ENCODE measurements around the gene STX8. TPM values are rescaled to one million over a fixed set of nuclear protein-coding genes. Genes with fewer than 3 reads are reported as not detected.

Gene STX8
- total RNA-seq, 4 donors from 2014 or later: 22.0 to 67.3 (median 46.5) TPM

- DNase-seq: no peak
- Histone ChIP-seq H3K27ac (peak overlapping the region in 1 of 2 donors; percentile 54), H3K9me3 (no peaks in the 10 kb centered on the region), H3K4me3 (no peak overlapping the region), H3K27me3 (no peaks in the 10 kb centered on the region), H3K4me1 (peaks cover 0 to 7% of the 10 kb centered on the region in 2 donors), H3K36me3 (no peaks in the 10 kb centered on the region)
- intact Hi-C loops (cut with DNase I; ENCODE audit: low total_unique reads): no loop called here
- TF ChIP-seq CTCF (IDR thresholded peaks at IDR 0.05): no peak
- TF ChIP-seq POLR2A (IDR thresholded peaks at IDR 0.05): no peak
Measured at GRCh38 chr17:9256361-9256750, 319.3 kb downstream of the STX8 start.

- Histone ChIP-seq H3K36me3 (no peaks in the 10 kb centered on the region), H3K27me3 (no peaks in the 10 kb centered on the region), H3K4me1 (peaks cover 0 to 7% of the 10 kb centered on the region in 2 donors), H3K9me3 (no peaks in the 10 kb centered on the region), H3K4me3 (no peak overlapping the region), H3K27ac (peak overlapping the region in 1 of 2 donors; percentile 22)
- TF ChIP-seq POLR2A (IDR thresholded peaks at IDR 0.05) (no peak), CTCF (IDR thresholded peaks at IDR 0.05) (no peak)
- no peak for DNase-seq
- intact Hi-C loops (cut with DNase I; ENCODE audit: low total_unique reads): no loop called here
Measured at GRCh38 chr17:9255833-9256232, 319.8 kb downstream of the STX8 start.

GRCh38 chr17:9254841-9255240 lies 320.8 kb downstream of the STX8 start:
- H3K36me3 ChIP-seq: no peaks in the 10 kb centered on the region
- intact Hi-C loops (cut with DNase I; ENCODE audit: low total_unique reads): no loop called here
- H3K27me3 ChIP-seq: no peaks in the 10 kb centered on the region
- H3K9me3 ChIP-seq: no peaks in the 10 kb centered on the region
- no peak for DNase-seq
- no peak overlapping the region for H3K4me3 ChIP-seq
- peaks cover 0 to 7% of the 10 kb centered on the region in 2 donors for H3K4me1 ChIP-seq
- no peak overlapping the region for H3K27ac ChIP-seq
- TF ChIP-seq CTCF (IDR thresholded peaks at IDR 0.05) (no peak), POLR2A (IDR thresholded peaks at IDR 0.05) (no peak)

- Histone ChIP-seq H3K27ac (no peak overlapping the region), H3K9me3 (no peaks in the 10 kb centered on the region), H3K36me3 (no peaks in the 10 kb centered on the region), H3K4me3 (no peak overlapping the region), H3K4me1 (peaks cover 0 to 7% of the 10 kb centered on the region in 2 donors), H3K27me3 (no peaks in the 10 kb centered on the region)
- TF ChIP-seq POLR2A (IDR thresholded peaks at IDR 0.05): no peak
- TF ChIP-seq CTCF (IDR thresholded peaks at IDR 0.05): no peak
- DNase-seq: no peak
- intact Hi-C loops (cut with DNase I; ENCODE audit: low total_unique reads): no loop called here
Measured at GRCh38 chr17:9253308-9253707, 322.3 kb downstream of the STX8 start.

- TF ChIP-seq POLR2A (IDR thresholded peaks at IDR 0.05) (no peak), CTCF (IDR thresholded peaks at IDR 0.05) (no peak)
- Histone ChIP-seq H3K4me3 (no peak overlapping the region), H3K36me3 (no peaks in the 10 kb centered on the region), H3K27ac (no peak overlapping the region), H3K4me1 (no peaks in the 10 kb centered on the region), H3K27me3 (no peaks in the 10 kb centered on the region), H3K9me3 (no peaks in the 10 kb centered on the region)
- DNase-seq: no peak
- intact Hi-C loops (cut with DNase I; ENCODE audit: low total_unique reads): no loop called here
Measured at GRCh38 chr17:9251273-9251672, 324.3 kb downstream of the STX8 start.
